ENCODE results near the gene POU3F3. TPM values are rescaled to one million over a fixed set of nuclear protein-coding genes. Genes with fewer than 3 reads are reported as not detected.

POU3F3 gene
- total RNA-seq, 1 donor from 2014 or later: not detected

DNA sequence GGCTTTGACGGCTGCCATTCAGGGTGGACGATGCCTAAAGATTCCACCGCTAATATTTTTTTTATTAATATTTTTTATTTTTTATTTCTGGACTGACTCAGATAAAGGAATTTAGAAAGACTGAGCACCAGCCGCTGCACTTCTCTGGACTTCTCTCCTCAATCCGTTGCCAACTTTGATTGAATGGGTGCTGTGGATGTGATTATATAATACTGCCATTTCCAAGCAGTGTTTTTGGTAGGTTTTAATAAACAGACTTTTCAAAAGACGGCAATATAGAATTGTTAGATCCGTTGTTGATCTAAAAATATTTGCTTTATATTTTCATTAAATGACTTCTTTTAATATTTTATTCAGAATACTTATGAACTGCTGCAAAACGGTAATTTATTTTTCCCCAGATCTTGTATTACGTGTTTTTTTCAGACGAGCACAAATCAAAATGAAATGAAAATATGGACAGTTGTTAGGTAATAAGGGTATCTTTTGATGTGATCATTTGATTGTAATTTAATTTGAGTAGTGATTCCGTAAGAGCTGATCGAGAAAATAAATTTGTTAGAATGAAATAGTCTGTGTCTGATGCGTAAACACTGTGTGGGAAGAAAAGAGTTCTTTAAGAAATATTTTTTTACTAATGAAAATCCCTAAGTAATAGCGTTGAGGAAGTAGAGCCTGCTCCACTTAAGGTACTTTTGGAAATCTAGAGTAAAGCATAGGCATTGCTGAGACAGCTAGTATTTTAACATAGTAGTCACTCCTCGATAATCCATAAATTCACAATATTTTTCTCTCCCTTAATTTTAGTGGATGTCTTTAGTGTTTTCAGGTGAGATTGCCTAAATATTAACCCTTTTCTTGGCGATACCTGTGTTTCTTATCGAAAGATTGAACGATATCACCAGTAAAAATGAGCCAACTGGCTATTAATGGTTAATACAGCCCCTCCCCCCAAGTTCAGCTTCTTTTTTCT lies 4.4 kb downstream of the POU3F3 start:
- no peak for DNase-seq
- no peak for ATAC-seq (ENCODE audit: poor library complexity)
- intact Hi-C loops (cut with DNase I): no loop called here

DNA sequence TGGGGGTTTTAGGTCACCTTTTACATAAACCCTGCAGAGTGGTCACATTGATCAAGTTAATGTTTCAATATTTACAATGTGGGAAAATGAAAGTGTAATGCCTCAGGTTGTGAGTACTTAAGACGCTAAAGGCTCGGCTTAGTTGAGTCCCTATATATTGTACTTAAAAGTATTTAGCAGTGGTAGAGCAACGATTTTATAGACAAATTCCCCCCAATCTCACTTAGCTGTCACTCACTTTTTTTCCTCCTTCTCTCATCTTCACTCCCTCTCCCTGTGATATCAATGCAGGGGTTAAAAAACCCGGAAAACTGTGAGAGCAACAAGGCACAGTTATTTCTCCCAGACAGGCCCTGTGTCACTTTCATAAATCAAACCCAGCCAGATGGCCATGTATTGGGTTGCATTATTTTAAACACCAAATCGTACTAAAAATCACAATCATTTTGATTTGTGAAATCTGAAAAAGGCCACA lies 5.4 kb downstream of the POU3F3 start:
- intact Hi-C loops (cut with DNase I): no loop called here
- no peak for DNase-seq
- ATAC-seq (ENCODE audit: poor library complexity): no peak

DNA sequence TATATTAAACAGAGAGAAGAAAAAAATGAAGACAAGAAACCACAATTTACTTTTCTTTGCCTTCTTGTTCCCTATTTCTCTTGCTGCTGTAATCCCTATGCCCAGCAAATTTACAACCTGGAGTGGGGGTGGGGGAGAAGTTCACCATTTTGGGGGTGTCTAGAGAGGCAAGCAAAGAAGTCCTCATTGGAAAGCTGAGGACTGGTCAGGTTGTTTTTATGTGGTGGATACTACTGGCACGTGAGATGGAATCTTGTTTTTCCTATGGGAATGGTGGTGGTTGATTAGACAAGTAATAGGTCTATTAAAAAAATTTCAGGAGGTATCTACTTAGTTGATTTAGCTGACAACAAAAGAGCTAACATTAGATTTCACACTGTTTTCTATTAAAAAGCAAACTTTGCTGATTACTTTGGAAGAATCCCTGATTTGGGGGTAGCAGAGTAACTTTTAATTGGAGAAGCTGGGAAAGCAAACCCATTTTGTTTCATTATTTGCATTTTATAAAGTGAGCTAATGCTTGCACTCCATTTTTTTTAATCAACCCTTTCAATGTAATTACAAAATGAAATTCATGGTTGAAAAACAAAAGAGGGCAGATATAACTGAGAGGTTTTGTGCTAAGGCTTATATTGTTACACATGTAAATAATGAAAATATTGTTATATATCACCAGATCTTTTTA lies 6.0 kb downstream of the POU3F3 start:
- no peak for DNase-seq
- intact Hi-C loops (cut with DNase I): no loop called here
- ATAC-seq (ENCODE audit: poor library complexity): no peak

DNA sequence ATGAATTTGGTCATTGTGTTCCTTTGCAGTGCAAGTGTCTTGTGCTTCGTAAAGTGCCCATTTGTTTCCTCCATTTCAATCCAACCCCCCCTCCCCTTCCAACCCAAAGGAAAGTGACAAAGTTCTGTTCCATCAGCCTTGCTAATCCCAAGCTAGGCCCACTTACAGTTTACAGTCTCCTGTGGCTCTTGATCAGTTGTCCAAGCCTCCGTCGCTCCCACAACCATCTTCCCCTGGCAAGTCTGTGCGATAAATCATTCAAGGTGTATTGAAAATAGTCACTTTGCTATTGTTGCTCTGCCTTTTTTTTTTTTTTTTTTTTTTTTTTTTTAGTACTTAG lies 6.5 kb downstream of the POU3F3 start:
- DNase-seq (no peak), ATAC-seq (ENCODE audit: poor library complexity) (no peak)
- intact Hi-C loops (cut with DNase I): no loop called here

DNA sequence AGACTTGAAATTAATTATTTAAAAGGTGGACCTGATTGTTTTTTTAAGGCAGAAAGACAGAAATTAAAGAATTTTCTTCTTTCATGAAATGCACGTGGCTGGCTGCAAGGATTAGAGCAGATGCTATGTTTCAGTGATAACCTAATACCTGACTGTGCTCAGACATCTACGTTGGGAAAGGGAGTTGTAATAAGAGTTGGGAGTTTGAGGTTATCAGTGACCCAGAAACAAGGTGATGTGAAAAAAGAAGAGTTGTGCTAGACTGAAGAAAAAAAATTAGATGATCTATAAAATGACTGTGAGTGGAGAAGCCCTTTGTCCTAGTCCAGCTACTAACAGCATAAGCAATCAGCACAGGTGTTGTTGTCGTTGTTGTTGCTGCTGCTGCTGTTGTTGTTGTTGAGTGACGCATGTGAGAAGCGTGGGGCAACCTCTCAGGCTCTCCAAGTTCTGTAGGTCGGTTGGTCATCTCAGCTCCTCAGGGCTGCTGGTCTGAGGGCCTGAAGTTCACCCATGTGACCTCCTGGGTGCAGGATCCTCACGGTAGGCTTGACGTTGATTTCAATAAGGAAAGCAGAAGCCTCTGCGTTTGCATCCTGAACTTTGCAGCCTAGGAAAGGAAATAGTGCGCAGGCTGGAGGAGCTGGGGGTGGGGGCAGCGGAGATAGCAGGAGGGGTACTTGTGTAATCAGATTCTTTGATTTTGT lies 7.6 kb downstream of the POU3F3 start:
- ATAC-seq (ENCODE audit: poor library complexity) (no peak), DNase-seq (no peak)
- intact Hi-C loops (cut with DNase I): no loop called here

- ATAC-seq (ENCODE audit: poor library complexity): no peak
- no peak for DNase-seq
- intact Hi-C loops (cut with DNase I): no loop called here
These were observed 8.4 kb downstream of the POU3F3 start for GRCh38 chr2:104862058-104862941.

DNA sequence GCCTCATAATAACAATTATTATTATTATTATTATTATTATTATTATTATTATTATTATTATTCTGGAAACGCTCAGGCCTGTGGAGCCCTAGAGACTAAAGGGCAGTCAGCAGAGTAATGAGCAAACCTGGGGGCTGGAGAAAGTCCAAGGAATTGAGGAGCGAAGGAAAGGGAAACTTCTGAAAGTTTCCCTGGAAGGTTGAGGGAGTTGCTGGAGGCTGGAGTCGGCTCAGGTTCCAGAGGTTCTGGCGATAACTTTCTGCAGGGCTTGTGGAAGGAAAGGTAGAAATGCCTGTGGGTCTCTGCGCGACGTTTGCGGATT lies 9.2 kb downstream of the POU3F3 start:
- intact Hi-C loops (cut with DNase I): no loop called here
- ATAC-seq (ENCODE audit: poor library complexity) (no peak), DNase-seq (no peak)

GRCh38 chr2:104863468-104864279 lies 9.8 kb downstream of the POU3F3 start:
- ATAC-seq (ENCODE audit: poor library complexity) (no peak), DNase-seq (no peak)
- intact Hi-C loops (cut with DNase I): no loop called here

- no peak for ATAC-seq (ENCODE audit: poor library complexity)
- DNase-seq: no peak
- intact Hi-C loops (cut with DNase I): no loop called here
These were observed 10.6 kb downstream of the POU3F3 start for GRCh38 chr2:104864280-104865095.

DNA sequence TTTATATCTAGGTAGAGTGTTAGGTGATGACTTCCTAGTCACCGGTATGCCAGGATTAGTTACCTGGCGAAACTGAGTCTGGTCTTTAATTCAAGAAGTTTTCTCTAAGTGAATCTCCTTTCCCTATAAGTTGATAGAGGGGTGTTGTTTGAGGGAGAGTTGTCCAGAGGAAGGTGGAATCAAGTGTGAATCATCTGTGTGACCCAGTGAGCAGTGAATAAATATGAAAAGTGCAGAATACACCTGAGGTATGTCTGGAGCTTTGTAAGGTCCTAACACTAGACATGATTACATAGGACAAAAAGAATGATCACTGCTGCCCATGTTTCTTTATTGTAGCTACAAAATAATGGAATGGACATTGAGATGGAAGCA lies 11.2 kb downstream of the POU3F3 start:
- ATAC-seq (ENCODE audit: poor library complexity) (no peak), DNase-seq (no peak)
- intact Hi-C loops (cut with DNase I): no loop called here

GRCh38 chr2:104866122-104866864 lies 12.4 kb downstream of the POU3F3 start:
- DNase-seq: no peak
- no peak for ATAC-seq (ENCODE audit: poor library complexity)
- intact Hi-C loops (cut with DNase I): no loop called here

DNA sequence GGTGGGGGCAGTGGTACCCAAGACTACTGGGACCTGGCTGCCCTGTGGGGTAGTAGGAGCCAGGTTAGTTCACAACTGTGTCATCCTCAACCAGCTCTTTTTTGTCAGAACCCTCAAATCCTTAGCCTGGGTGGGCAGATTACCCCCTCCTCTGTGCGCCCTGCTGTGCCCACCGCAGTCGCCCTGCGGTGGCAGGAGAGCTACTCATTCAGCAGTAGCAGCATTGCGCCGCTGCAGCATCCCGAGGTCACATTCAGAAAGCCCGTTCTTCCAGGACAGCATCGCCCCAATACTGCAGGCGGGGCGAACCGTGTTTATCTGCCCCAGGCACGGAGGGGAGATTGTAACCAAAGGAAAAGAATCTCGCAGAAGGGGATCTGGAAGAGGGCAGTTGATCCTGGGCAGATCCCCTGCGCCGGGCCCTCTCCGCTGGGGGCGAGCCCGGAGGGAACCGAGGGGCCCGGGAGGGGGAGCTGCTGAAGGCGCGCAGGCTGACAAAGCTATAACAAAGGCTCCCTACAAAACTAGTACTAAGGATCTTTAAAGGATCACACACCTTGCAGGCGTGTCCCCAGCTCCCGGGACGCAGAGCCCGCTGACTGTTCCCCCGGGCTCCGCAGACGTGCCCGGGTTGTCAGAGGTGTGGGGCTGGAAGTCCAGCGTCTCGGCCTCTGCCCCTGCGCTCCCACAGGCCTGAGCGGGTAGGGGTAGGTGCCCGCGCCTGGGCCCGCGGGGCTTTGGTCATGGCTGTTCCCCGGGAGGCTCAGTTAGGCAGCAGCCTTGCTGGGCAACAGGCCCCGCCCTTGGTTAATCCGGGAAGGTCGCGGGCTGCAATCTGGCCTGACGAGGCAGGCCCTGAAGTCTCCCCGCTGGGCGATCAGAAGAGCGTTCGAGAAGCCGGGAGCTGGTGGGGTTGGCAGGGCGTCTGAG lies 13.2 kb downstream of the POU3F3 start:
- intact Hi-C loops (cut with DNase I): no loop called here
- DNase-seq (no peak), ATAC-seq (ENCODE audit: poor library complexity) (no peak)

GRCh38 chr2:104867813-104868504 lies 14.0 kb downstream of the POU3F3 start:
- DNase-seq (no peak), ATAC-seq (ENCODE audit: poor library complexity) (no peak)
- intact Hi-C loops (cut with DNase I): no loop called here

- intact Hi-C loops (cut with DNase I): no loop called here
- ATAC-seq (ENCODE audit: poor library complexity): no peak
- DNase-seq: no peak
These were observed 14.6 kb downstream of the POU3F3 start for GRCh38 chr2:104868505-104868866.

All from Right ventricle myocardium superior (tissue), 1 donor.